Measurements from ENCODE around the gene HSPE1.
"Not testable (repeated sequence)": the region's sequence is repeated elsewhere in the genome, so short reads cannot be mapped to it uniquely, and the experiment has no call there.

Gene HSPE1

GRCh38 chr2:197498937-197499593 lies 1.1 kb upstream of the HSPE1 start:
- peak; percentile 63 to 81 (median 67) for DNase-seq

- DNase-seq: peak in 2 of 3 donors; percentile 8 to 31
These were observed 438 bp downstream of the HSPE1 start for GRCh38 chr2:197500503-197501131.

- DNase-seq: no peak
These were observed 2.0 kb downstream of the HSPE1 start for GRCh38 chr2:197502201-197502600.

GRCh38 chr2:197502685-197503084 lies 2.5 kb downstream of the HSPE1 start:
- DNase-seq: no peak

GRCh38 chr2:197504000-197504399 lies 3.8 kb downstream of the HSPE1 start:
- DNase-seq: no peak

- DNase-seq: no peak
These were observed 4.3 kb downstream of the HSPE1 start for GRCh38 chr2:197504512-197504911.

- no peak for DNase-seq
These were observed 6.5 kb downstream of the HSPE1 start for GRCh38 chr2:197506658-197507057.

GRCh38 chr2:197513915-197514314 lies 13.7 kb downstream of the HSPE1 start:
- DNase-seq: no peak

- DNase-seq: peak; percentile 10 to 38 (median 32)
These were observed 14.6 kb downstream of the HSPE1 start for GRCh38 chr2:197514754-197515153.

- peak; percentile 10 to 35 (median 17) for DNase-seq
These were observed 15.1 kb downstream of the HSPE1 start for GRCh38 chr2:197515315-197515738.

- DNase-seq: peak; percentile 98 to 99 (median 99)
These were observed 15.7 kb downstream of the HSPE1 start, which contains the start of gene MOB4 for GRCh38 chr2:197515739-197516392. MOB4 (plus strand) TSS chr2:197516066; CDS start chr2:197516087, 21 bp downstream.

- peak in 2 of 3 donors; percentile 17 to 39 for DNase-seq
These were observed 16.2 kb downstream of the HSPE1 start for GRCh38 chr2:197516393-197516761.

- DNase-seq: no peak
These were observed 17.0 kb downstream of the HSPE1 start for GRCh38 chr2:197517150-197517549.

GRCh38 chr2:197538412-197538811 lies 38.2 kb downstream of the HSPE1 start:
- no peak for DNase-seq

- no peak for DNase-seq
These were observed 39.6 kb downstream of the HSPE1 start for GRCh38 chr2:197539734-197540133.

- no peak for DNase-seq
These were observed 43.0 kb downstream of the HSPE1 start for GRCh38 chr2:197543206-197543605.

- no peak for DNase-seq
These were observed 47.2 kb downstream of the HSPE1 start for GRCh38 chr2:197547163-197547900.

- DNase-seq: no peak
These were observed 48.4 kb downstream of the HSPE1 start for GRCh38 chr2:197548582-197548981.

- not testable (repeated sequence) for DNase-seq
These were observed 51.1 kb downstream of the HSPE1 start for GRCh38 chr2:197551260-197551659.

Measured in suppressor macrophage treated with lipopolysaccharide for 1 hour (primary cell).